Omental fat pad (tissue), 4 donors: ENCODE results near the gene KIRREL3. TPM values are rescaled to one million over a fixed set of nuclear protein-coding genes. Genes with fewer than 3 reads are reported as not detected.

ENCODE experiments used
- ATAC-seq: fragments of 150-250 bp; one replicate; pipeline ENCODE4 v1.9.1; 2016; ENCODE audit warnings: mild to moderate bottlenecking, moderate library complexity; ENCODE audit not compliant: low FRiP score
- DNase-seq: peaks from one replicate; pipeline ENCODE4 v3.0.0-alpha.2; 2019; ENCODE audit warnings: low spot score
- total RNA-seq, 4 donors: library from RNA; depleted of rRNA; stranded (reverse); fragments of >200 nt; gene quantifications; one replicate each; pipeline ENCODE4 v1.1.0, GENCODE V29; 2016
- TF ChIP-seq, protein P1 (sequence below), 3 donors: fragments of 450-650 bp; IDR thresholded peaks; one replicate each; pipeline ENCODE4 v1.5.1; 2016 to 2017; ENCODE audit warnings: antibody characterized with exemption in 3 of 3, mild to moderate bottlenecking in 3 of 3, moderate library complexity in 2 of 3

KIRREL3 gene
- total RNA-seq, 4 donors from 2014 or later = 0.09 to 0.60 TPM; not detected in 2

DNA sequence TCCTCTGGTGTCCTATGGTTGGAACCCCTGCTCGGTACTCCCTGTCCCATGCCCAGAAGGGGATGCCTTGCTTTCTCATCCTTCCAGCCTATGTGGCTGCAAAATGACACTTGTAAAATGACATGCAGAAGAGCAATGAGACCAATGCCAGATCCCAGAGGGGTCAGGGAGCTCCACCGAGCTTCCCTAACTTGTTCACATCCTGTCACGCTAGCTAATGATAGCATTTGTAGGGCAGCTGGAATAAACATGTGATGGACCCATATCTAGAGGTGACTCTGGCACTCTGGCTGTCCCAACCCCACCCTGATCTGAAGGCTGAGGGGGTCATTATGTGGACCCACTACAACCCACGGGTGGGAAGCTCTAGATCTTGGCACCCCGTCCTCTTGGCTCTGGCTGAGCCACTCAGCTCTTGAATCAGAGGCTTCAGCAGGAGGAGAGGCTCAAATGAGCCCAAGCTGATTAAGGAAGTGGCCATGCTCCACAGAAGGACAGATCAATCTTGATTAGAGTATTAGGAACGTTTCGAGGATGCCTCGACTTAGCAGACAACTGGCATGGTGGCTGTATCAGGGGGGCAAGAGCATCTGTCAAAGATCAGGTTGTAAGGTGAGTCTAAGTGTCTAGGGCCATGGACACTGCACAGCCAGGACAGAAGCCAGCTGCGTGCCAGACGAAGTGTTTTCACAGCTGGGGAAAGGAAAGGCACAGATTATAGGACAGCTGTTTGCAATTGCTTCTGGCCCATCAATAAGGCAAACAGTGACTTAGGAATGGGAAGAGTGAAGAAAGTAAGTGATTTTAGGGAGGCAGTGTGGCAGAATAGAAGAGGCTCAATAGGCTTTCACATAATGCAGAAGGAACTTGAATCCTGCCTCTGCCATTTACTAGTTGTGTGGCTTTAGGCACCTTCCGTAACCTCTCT, 182.8 kb downstream of the KIRREL3 start:
- ATAC-seq (no peak), DNase-seq (no peak)
- TF ChIP-seq, protein P1, sequence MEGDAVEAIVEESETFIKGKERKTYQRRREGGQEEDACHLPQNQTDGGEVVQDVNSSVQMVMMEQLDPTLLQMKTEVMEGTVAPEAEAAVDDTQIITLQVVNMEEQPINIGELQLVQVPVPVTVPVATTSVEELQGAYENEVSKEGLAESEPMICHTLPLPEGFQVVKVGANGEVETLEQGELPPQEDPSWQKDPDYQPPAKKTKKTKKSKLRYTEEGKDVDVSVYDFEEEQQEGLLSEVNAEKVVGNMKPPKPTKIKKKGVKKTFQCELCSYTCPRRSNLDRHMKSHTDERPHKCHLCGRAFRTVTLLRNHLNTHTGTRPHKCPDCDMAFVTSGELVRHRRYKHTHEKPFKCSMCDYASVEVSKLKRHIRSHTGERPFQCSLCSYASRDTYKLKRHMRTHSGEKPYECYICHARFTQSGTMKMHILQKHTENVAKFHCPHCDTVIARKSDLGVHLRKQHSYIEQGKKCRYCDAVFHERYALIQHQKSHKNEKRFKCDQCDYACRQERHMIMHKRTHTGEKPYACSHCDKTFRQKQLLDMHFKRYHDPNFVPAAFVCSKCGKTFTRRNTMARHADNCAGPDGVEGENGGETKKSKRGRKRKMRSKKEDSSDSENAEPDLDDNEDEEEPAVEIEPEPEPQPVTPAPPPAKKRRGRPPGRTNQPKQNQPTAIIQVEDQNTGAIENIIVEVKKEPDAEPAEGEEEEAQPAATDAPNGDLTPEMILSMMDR (IDR thresholded peaks at IDR 0.05) = no peak

DNA sequence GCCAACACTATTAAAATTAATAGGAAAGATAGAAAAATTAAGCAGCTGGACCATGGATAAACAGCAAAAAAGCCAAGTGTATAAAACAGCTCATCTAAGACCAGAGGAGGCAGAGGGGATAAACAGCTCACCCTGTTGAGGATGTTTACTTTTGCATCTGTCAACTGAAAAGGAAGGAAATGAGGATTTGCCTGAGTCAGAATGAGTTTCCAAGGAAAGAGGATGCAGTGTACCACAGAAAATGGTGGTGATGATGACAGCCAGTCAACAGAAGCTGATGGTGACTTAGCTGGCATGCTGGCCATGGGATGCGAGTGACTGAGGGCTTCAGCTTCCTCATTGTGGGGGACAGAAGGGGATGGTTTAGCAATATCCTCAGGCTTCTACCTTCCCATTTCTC, 183.5 kb downstream of the KIRREL3 start:
- DNase-seq (no peak), ATAC-seq (no peak)
- TF ChIP-seq, protein P1 (IDR thresholded peaks at IDR 0.05) = no peak

DNA sequence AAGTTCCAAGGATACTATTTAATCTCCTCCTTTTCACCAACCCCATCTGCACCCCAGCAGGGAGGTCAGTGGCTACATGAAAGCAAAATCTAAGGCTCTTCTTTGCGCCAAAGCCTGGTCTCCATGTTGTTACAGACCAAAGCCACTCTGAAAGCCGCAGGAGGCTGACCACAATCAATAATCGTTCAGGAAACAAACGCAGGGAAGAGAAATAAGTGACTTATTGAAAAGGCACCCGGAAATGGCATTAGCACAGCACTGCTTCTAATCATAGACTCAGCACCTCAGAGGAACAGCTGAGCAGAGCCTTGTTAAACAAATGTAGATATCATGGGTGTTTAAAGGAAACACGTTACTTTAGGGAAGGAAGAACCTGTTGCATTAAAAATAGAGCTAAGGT, 183.9 kb downstream of the KIRREL3 start:
- TF ChIP-seq, protein P1 (IDR thresholded peaks at IDR 0.05) = no peak
- DNase-seq (no peak), ATAC-seq (no peak)

DNA sequence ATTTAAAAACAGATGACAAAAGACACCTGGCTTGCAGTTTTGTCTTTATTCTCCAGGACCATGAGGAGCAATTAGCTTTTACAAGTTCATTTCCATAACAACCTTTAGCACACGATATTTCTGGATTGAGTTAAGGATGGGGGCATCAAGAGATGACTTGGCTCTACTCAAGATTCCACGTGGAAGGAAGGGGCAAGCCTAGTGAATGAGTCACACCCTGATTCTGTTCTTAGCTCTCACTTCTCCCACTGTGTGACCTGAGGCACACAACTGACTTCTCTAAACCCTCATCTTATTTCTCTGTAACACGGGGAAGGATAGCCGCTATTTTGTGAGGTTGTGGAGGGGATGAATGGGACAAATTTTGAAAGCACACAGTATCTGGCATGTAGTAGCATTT, 185.5 kb downstream of the KIRREL3 start:
- no peak for DNase-seq
- TF ChIP-seq, protein P1 (IDR thresholded peaks at IDR 0.05) = no peak
- no peak for ATAC-seq

DNA sequence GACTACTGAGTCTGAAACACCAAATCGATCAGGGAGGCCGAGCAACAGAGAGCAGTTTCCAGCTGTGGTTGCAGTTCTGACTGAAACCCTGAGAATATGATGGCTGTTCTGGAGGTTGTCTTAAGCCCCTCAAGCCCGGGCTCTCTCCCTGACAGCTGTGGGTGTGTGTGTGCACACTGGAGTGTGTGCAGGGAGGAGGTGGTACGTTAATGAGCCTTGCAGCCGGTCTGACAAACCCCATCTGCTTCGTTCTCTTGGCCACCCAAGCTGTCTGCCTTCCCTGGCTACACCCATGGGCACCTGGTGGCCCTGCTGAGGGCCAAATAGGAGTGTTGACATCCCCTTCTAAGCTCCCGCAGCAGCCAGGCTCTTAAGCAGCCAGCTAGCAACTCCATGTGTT, 189.8 kb downstream of the KIRREL3 start:
- DNase-seq = no peak
- TF ChIP-seq, protein P1 (IDR thresholded peaks at IDR 0.05) = no peak
- ATAC-seq = no peak

DNA sequence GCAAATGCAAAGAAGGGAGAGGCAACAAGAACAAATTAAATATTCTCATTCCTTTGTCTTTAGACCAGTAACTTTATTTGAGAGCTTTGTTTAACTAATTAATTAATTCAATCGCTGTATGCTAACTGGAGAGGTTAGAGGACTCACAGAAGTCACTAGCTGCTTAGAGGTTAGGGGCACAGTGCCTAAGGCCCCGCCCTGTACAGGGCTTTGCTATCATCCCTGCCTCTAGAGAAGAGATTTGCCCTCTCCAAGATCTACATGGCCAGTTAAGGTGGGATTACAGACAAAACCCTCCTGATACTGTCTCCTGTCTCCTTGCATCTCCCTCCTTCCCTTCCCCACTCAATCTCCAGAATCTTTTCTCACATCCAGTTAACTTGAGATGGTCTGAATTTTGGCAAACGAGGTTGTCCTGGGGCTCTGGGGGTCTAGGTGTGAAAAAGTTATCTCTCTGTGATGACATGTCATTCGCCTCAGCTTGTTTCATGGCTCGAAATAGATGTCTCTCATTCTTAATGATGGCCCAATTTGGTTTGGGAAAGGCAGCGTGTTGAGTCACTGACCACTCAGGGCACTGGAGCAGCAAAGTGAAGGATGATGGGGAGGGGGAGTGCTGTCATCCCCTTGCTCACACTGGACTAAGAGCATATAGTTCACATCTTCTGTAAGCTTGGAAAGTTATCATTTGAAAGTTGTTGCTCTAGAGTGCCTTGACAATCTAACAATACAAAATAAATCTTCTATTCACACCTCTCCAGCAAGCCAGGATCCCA, 190.9 kb downstream of the KIRREL3 start:
- DNase-seq = no peak

More for the DNA sequence above, 190.9 kb downstream of the KIRREL3 start:
- no peak for ATAC-seq
- TF ChIP-seq, protein P1 (IDR thresholded peaks at IDR 0.05) = no peak
